Activated T-cell treated with anti-CD3 and anti-CD28 coated beads, Interleukin-2, amount 50 U/mL, for 48 hours (primary cell): ENCODE data around the gene FLT4.

Source experiments
- DNase-seq, 2 experiments: peaks; one replicate each; pipeline ENCODE4 v3.0.0-alpha.2; 2020

The FLT4 gene

GRCh38 chr5:180640861-180641565 is 8.4 kb downstream of the FLT4 start:
- DNase-seq = no peak

GRCh38 chr5:180640611-180640860 is 8.9 kb downstream of the FLT4 start:
- DNase-seq = no peak

GRCh38 chr5:180639741-180640610 is 9.4 kb downstream of the FLT4 start:
- no peak for DNase-seq

- no peak for DNase-seq
Measured at GRCh38 chr5:180639287-180639686, 10.1 kb downstream of the FLT4 start.

- DNase-seq = no peak
Measured at GRCh38 chr5:180637962-180638680, 11.3 kb downstream of the FLT4 start.

GRCh38 chr5:180636403-180637075 is 12.9 kb downstream of the FLT4 start:
- no peak for DNase-seq

GRCh38 chr5:180636016-180636402 is 13.4 kb downstream of the FLT4 start:
- DNase-seq = no peak

- no peak for DNase-seq
Measured at GRCh38 chr5:180633283-180634177, 15.9 kb downstream of the FLT4 start.

- DNase-seq = no peak
Measured at GRCh38 chr5:180632768-180633167, 16.6 kb downstream of the FLT4 start.

- DNase-seq = no peak
Measured at GRCh38 chr5:180631549-180632383, 17.6 kb downstream of the FLT4 start.

- DNase-seq = no peak
Measured at GRCh38 chr5:180630426-180630825, 19.0 kb downstream of the FLT4 start.

GRCh38 chr5:180629831-180630382 is 19.5 kb downstream of the FLT4 start:
- DNase-seq = no peak

- DNase-seq = no peak
Measured at GRCh38 chr5:180628827-180629750, 20.3 kb downstream of the FLT4 start.

GRCh38 chr5:180628211-180628610 is 21.2 kb downstream of the FLT4 start:
- DNase-seq = no peak

- no peak for DNase-seq
Measured at GRCh38 chr5:180627386-180628120, 21.8 kb downstream of the FLT4 start.

GRCh38 chr5:180626661-180627385 is 22.6 kb downstream of the FLT4 start:
- DNase-seq = no peak

GRCh38 chr5:180625791-180626660 is 23.4 kb downstream of the FLT4 start:
- no peak for DNase-seq
